A549 treated with GW870086 at 1 μM for 4 hours (cell line): ENCODE measurements around the gene GNL3. TPM values are rescaled to one million over a fixed set of nuclear protein-coding genes. Genes with fewer than 3 reads are reported as not detected.

Source experiments
- total RNA-seq: library from RNA; stranded (reverse); fragments of 200-300 nt; extraction: Qiagen RNA extraction; gene quantifications from 5 replicates; pipeline ENCODE4 v1.2.3, GENCODE V29; 2022; ENCODE audit warnings: low read depth

Gene GNL3, protein sequence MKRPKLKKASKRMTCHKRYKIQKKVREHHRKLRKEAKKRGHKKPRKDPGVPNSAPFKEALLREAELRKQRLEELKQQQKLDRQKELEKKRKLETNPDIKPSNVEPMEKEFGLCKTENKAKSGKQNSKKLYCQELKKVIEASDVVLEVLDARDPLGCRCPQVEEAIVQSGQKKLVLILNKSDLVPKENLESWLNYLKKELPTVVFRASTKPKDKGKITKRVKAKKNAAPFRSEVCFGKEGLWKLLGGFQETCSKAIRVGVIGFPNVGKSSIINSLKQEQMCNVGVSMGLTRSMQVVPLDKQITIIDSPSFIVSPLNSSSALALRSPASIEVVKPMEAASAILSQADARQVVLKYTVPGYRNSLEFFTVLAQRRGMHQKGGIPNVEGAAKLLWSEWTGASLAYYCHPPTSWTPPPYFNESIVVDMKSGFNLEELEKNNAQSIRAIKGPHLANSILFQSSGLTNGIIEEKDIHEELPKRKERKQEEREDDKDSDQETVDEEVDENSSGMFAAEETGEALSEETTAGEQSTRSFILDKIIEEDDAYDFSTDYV
- 93.4 to 131 TPM (median 97.8 TPM) in 5 replicates for total RNA-seq

DNA sequence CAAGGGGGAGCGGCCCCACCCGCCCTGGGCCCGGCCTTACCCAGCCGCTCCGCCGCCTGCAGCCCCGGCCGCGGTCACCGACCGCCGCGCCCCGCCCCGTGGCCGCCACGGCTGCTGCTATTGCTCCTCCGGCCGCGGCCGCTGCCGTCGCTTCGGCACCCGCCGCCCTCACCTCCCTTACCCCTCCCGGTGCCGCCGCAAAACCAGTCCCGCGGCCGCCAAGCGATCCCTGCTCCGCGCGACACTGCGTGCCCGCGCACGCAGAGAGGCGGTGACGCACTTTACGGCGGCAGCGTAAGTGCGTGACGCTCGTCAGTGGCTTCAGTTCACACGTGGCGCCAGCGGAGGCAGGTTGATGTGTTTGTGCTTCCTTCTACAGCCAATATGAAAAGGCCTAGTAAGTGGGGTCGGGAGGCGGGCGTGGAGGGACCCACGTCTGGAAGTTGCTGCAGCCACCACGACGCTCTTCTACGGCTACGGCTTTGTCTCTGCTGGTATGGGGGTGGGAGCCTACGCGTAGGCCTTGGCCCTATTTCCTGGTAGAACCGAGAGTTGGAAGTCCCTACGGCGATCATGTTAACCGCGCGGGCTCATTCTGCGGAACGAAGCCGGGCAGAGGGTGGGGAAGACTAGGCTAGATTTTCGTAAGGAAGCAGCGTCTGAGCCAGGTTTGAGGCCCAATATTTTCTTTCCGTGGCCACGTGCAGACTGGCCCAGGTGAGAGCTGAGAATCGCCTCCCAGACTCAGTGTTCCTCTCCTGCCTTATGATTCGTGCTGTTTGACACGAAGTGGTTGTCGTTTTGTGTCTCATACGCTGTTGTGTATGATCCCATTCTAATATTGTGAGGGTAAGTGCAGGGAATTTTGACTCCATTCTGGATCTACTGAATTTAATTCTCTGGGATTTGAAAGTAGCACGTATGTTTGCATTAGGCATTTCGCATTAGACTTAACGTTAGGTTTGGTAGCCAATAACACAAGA lies at the start of gene GNL3, which contains the start of gene PBRM1:
Gene GNL3, plus strand, starts transcription at position 324 of the 983 bp plus-strand sequence. Its CDS starts 61 bp downstream, at position 385.
Gene PBRM1, minus strand, starts transcription at position 205 of the 983 bp plus-strand sequence.

DNA sequence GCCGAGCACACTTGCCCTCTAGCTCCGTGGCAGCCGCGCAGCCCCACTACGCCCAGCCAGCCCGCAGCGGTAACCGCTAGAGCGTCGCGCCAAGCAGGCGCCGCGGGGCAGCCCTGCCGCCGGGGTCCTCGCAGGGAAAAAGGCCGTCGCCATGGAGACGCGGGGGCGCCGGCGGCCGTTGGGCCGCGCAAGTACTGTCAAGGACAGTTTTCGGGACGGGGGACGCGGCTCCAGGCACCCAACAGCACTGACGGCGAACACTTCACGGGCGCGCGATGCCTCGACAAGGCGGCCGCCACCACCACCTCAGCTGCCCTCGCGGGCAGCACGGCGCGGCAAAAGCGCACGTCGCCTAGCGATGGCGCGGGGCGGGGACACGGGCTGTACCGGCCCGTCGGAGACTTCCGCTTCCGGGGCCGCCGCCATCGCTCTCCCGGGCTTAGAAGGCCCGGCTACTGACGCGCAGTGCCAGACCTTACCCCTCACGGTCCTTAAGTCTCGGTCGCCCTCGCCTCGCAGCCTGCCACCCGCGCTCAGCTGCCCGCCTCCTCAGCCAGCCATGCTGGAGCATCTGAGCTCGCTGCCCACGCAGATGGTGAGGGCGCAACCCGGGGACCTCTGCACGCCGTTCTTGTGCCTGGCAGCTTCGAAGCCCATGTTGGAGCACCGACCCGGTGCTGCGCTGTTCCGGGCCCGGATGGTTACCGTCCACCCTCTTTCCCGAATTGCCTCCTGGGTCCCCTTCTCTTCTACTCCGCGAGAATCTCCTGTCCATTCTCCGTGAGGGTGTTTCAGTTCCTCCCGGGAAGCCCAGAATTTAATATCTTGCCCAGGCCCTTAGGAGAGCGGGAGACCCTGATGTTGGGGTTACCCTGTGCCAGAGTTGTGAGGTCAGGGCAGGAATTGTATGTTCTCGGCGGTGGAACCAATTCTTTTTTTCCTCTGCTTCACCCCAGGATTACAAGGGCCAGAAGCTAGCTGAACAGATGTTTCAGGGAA lies 20.2 kb downstream of the GNL3 start, which contains the start of the genes GLT8D1 and SPCS1:
Gene GLT8D1, minus strand, starts transcription at position 104 of the 999 bp plus-strand sequence. CDS start 5,331 bp downstream, outside the sequence.
Gene SPCS1, plus strand, starts transcription at position 419 of the 999 bp plus-strand sequence. Its CDS starts 141 bp downstream, at position 560.

Other genes with a start within 250 kb of the GNL3 start
- 0.08 to 0.13 TPM (median 0.13 TPM) in 5 replicates for gene SEMA3G, start 240.9 kb upstream of the GNL3 start, total RNA-seq
- 1.1 to 1.9 TPM (median 1.6 TPM) in 5 replicates for gene TNNC1, start 232.0 kb upstream of the GNL3 start, total RNA-seq
- gene NISCH, start 230.4 kb upstream of the GNL3 start, total RNA-seq, result 11.3 to 14.1 TPM (median 13.6 TPM) in 5 replicates
- gene STAB1, start 190.7 kb upstream of the GNL3 start, total RNA-seq, result 0.07 to 0.32 TPM (median 0.14 TPM) in 4 of 5 replicates, not detected in the other
- gene NT5DC2, start 152.2 kb upstream of the GNL3 start, total RNA-seq, result 76.9 to 104 TPM (median 97.2 TPM) in 5 replicates
- gene UQCC5, start 149.4 kb upstream of the GNL3 start, total RNA-seq, result 55.5 to 78.7 TPM (median 61.5 TPM) in 5 replicates
- 12.0 to 17.2 TPM (median 14.8 TPM) in 5 replicates for gene PBRM1, start 119 bp upstream of the GNL3 start, total RNA-seq
- 31.7 to 39.6 TPM (median 38.2 TPM) in 5 replicates for gene GLT8D1, start 19.8 kb downstream of the GNL3 start, total RNA-seq
- 147 to 172 TPM (median 165 TPM) in 5 replicates for gene SPCS1, start 20.1 kb downstream of the GNL3 start, total RNA-seq
- 10.7 to 14.5 TPM (median 14.0 TPM) in 5 replicates for gene NEK4, start 84.9 kb downstream of the GNL3 start, total RNA-seq
- not detected in 5 replicates for gene ITIH1, start 91.6 kb downstream of the GNL3 start, total RNA-seq
- gene ITIH3, start 108.8 kb downstream of the GNL3 start, total RNA-seq, result 0.08 to 0.22 TPM (median 0.17 TPM) in 4 of 5 replicates, not detected in the other
- 0.47 to 1.7 TPM (median 0.97 TPM) in 5 replicates for gene ITIH4, start 144.6 kb downstream of the GNL3 start, total RNA-seq
- gene MUSTN1, start 149.0 kb downstream of the GNL3 start, total RNA-seq, result 0.35 TPM in 1 of 5 replicates, not detected in the others
- gene STIMATE, start 211.5 kb downstream of the GNL3 start, total RNA-seq, result 5.9 to 9.4 TPM (median 7.7 TPM) in 5 replicates